Mesothelial cell of epicardium (in vitro differentiated cells): ENCODE data around the gene TGFBR1. TPM values are rescaled to one million over a fixed set of nuclear protein-coding genes. Genes with fewer than 3 reads are reported as not detected.

Experiments
- DNase-seq, 2 experiments: peaks; one replicate each; pipeline ENCODE4 v3.0.0; 2021; ENCODE audit warnings: low spot score in 2 of 2; ENCODE audit not compliant: unreplicated experiment in 2 of 2
- H3K27ac Mint-ChIP-seq: 2 replicates; pipeline ENCODE4 v1.8.0; 2021; ENCODE audit warnings: mixed read lengths
- H3K27me3 Mint-ChIP-seq: 2 replicates; pipeline ENCODE4 v1.8.0; 2021; ENCODE audit warnings: low read depth, mixed read lengths
- H3K36me3 Mint-ChIP-seq: 2 replicates; pipeline ENCODE4 v1.8.0; 2021; ENCODE audit warnings: mixed read lengths
- H3K4me1 Mint-ChIP-seq: 2 replicates; pipeline ENCODE4 v1.8.0; 2021; ENCODE audit warnings: mixed read lengths
- H3K4me3 Mint-ChIP-seq: 2 replicates; pipeline ENCODE4 v1.8.0; 2021; ENCODE audit warnings: mild to moderate bottlenecking, moderate library complexity, mixed read lengths
- H3K9me3 Mint-ChIP-seq: 2 replicates; pipeline ENCODE4 v1.8.0; 2021; ENCODE audit warnings: mixed read lengths
- total RNA-seq: library from RNA; stranded (reverse); gene quantifications from 3 replicates; pipeline ENCODE4 v1.2.1, GENCODE V29; 2021
- TF ChIP-seq, protein P1 (sequence below): fragments of 200-600 bp; sonication (generic); IDR thresholded peaks from one replicate; pipeline ENCODE4 v1.5.0; 2021; ENCODE audit warnings: antibody characterized with exemption; ENCODE audit not compliant: unreplicated experiment

The TGFBR1 gene
- total RNA-seq, 1 donor from 2014 or later: 77.5 TPM

DNA sequence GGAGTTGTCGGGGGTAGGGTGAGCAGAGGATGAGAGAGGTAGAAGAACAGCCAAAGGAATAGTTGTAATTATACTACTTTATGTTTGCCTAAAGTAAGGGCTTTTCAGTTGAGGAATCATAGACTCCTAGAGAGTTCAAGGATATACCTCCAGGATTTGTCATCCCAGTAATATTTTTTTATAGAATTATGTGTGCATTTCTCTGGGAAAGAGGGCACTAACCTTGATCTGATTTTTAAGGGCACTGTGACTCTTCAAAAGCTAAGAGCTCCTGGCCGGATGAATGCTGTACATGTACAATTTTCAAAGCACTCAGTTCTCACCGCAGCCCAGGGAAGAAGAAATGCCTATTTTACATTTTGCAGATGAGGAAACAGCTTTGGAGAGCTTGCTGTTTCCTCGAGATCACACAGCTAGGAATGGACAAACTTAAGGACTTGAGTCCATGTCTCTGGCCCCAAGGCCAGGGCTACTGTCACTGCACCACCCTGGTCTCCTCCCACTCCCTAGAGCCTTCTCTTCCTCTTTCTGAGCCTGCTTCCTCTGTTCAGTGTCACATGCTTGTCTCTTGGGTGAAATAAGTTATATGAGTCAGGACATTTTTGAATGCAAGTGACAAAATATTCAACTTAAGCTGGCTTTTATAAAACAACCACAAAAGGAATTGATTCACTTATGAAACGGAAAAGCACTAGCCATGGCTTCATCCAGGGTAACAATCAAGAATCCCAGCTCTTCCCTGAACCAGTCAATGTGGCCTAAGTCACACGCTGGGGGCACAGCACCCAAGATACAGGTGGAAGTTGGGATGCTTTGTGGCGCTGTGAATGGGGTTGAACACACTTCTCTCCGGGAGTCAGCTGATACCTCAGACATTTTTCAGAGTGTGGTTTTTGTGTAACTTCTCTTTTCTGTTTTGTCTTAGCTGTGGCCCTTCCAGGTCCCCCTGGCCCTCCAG lies 45.7 kb upstream of the TGFBR1 start:
- Mint-ChIP-seq H3K27me3 (no peaks in the 10 kb centered on the region), H3K4me3 (no peak overlapping the region), H3K27ac (no peak overlapping the region), H3K36me3 (peaks cover 5% of the 10 kb centered on the region), H3K9me3 (peaks cover 7% of the 10 kb centered on the region), H3K4me1 (peaks cover 11% of the 10 kb centered on the region)
- no peak for DNase-seq
- TF ChIP-seq, protein P1, sequence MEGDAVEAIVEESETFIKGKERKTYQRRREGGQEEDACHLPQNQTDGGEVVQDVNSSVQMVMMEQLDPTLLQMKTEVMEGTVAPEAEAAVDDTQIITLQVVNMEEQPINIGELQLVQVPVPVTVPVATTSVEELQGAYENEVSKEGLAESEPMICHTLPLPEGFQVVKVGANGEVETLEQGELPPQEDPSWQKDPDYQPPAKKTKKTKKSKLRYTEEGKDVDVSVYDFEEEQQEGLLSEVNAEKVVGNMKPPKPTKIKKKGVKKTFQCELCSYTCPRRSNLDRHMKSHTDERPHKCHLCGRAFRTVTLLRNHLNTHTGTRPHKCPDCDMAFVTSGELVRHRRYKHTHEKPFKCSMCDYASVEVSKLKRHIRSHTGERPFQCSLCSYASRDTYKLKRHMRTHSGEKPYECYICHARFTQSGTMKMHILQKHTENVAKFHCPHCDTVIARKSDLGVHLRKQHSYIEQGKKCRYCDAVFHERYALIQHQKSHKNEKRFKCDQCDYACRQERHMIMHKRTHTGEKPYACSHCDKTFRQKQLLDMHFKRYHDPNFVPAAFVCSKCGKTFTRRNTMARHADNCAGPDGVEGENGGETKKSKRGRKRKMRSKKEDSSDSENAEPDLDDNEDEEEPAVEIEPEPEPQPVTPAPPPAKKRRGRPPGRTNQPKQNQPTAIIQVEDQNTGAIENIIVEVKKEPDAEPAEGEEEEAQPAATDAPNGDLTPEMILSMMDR: no peak

DNA sequence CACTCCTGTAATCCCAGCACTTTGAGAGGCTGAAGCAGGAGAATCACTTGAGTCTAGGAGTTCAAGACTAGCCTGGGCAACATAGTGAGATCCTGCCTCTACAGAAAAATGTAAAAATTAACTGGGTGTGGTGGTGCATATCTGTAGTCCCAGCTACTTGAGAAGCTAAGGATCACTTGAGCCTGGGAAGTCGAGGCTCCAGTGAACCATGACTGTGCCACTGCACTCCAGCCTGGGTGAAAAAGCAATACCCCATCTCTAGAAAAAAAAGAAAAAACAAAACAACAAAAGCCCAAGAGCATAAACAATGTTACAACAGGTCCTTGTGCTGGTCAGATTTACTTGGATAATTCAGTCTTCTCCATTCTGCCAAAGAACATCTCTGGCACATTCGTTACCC lies 44.3 kb upstream of the TGFBR1 start:
- TF ChIP-seq, protein P1: no peak
- no peaks in the 10 kb centered on the region for H3K27me3 Mint-ChIP-seq
- H3K4me1 Mint-ChIP-seq: peaks cover 7% of the 10 kb centered on the region
- H3K27ac Mint-ChIP-seq: no peak overlapping the region
- peaks cover 5% of the 10 kb centered on the region for H3K36me3 Mint-ChIP-seq
- peaks cover 7% of the 10 kb centered on the region for H3K9me3 Mint-ChIP-seq
- no peak overlapping the region for H3K4me3 Mint-ChIP-seq
- no peak for DNase-seq

- TF ChIP-seq, protein P1: no peak
- H3K36me3 Mint-ChIP-seq: no peaks in the 10 kb centered on the region
- H3K4me1 Mint-ChIP-seq: peaks cover 17% of the 10 kb centered on the region
- H3K4me3 Mint-ChIP-seq: no peak overlapping the region
- H3K27ac Mint-ChIP-seq: no peak overlapping the region
- H3K9me3 Mint-ChIP-seq: no peaks in the 10 kb centered on the region
- no peak for DNase-seq
- H3K27me3 Mint-ChIP-seq: no peaks in the 10 kb centered on the region
These were observed 42.4 kb upstream of the TGFBR1 start for GRCh38 chr9:99062549-99062948.

GRCh38 chr9:99063522-99063921 lies 41.4 kb upstream of the TGFBR1 start:
- Mint-ChIP-seq H3K4me1 (peaks cover 17% of the 10 kb centered on the region), H3K9me3 (no peaks in the 10 kb centered on the region), H3K36me3 (no peaks in the 10 kb centered on the region), H3K4me3 (no peak overlapping the region), H3K27me3 (no peaks in the 10 kb centered on the region), H3K27ac (no peak overlapping the region)
- DNase-seq: no peak
- TF ChIP-seq, protein P1: no peak

DNA sequence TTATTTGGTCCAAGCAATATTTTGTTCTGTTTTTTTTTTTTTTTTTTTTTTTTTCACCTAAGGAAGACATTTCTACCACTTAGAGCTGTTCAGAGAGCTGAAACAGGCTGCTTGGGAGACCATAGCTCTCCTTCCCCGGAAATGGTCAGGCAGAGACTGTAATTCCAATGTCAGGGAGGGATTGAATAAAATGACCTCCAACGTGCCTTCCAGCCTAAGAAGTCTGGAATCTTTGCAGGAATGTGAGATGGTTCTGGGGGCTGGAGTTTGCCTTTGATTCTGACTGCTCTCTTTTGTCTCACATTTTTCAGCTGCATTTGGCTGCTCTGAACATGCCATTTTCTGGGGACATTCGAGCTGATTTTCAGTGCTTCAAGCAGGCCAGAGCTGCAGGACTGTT lies 38.3 kb upstream of the TGFBR1 start:
- Mint-ChIP-seq H3K36me3 (no peaks in the 10 kb centered on the region), H3K4me1 (peaks cover 23% of the 10 kb centered on the region), H3K27ac (peak overlapping the region; percentile 33), H3K4me3 (no peak overlapping the region), H3K27me3 (no peaks in the 10 kb centered on the region), H3K9me3 (no peaks in the 10 kb centered on the region)
- TF ChIP-seq, protein P1: no peak
- no peak for DNase-seq
